Fibroblast of the conjunctiva (primary cell): ENCODE data around the gene SYF2.
"Not testable (repeated sequence)": the region's sequence is repeated elsewhere in the genome, so short reads cannot be mapped to it uniquely, and the experiment has no call there.

ENCODE experiments used
- DNase-seq: peaks from one replicate; pipeline ENCODE4 v3.0.0-alpha.2; 2010; ENCODE audit warnings: low read depth

Gene SYF2

GRCh38 chr1:25246600-25247023 is 14.3 kb upstream of the SYF2 start:
- DNase-seq = no peak

GRCh38 chr1:25245809-25246599 is 13.7 kb upstream of the SYF2 start:
- no peak for DNase-seq

GRCh38 chr1:25245393-25245792 is 13.1 kb upstream of the SYF2 start:
- no peak for DNase-seq

- no peak for DNase-seq
Measured at GRCh38 chr1:25243907-25244306, 11.6 kb upstream of the SYF2 start.

GRCh38 chr1:25239681-25240541 is 7.6 kb upstream of the SYF2 start:
- peak; percentile 79 for DNase-seq

GRCh38 chr1:25238046-25238445 is 5.7 kb upstream of the SYF2 start:
- DNase-seq = no peak

GRCh38 chr1:25236261-25236660 is 4.0 kb upstream of the SYF2 start:
- not testable (repeated sequence) for DNase-seq

- not testable (repeated sequence) for DNase-seq
Measured at GRCh38 chr1:25235411-25235810, 3.1 kb upstream of the SYF2 start.

- DNase-seq = peak; percentile 87
Measured at GRCh38 chr1:25232866-25233784, 823 bp upstream of the SYF2 start.

- DNase-seq = no peak
Measured at GRCh38 chr1:25223471-25223870, 8.8 kb downstream of the SYF2 start.

- no peak for DNase-seq
Measured at GRCh38 chr1:25222606-25223005, 9.7 kb downstream of the SYF2 start.

GRCh38 chr1:25220666-25221065 is 11.6 kb downstream of the SYF2 start:
- DNase-seq = no peak

GRCh38 chr1:25219661-25220251 is 12.5 kb downstream of the SYF2 start:
- no peak for DNase-seq

- DNase-seq = no peak
Measured at GRCh38 chr1:25217598-25218232, 14.6 kb downstream of the SYF2 start.

- no peak for DNase-seq
Measured at GRCh38 chr1:25217015-25217414, 15.3 kb downstream of the SYF2 start.

- DNase-seq = no peak
Measured at GRCh38 chr1:25216123-25216522, 16.2 kb downstream of the SYF2 start.

- no peak for DNase-seq
Measured at GRCh38 chr1:25212725-25213124, 19.6 kb downstream of the SYF2 start.

- DNase-seq = no peak
Measured at GRCh38 chr1:25210728-25211127, 21.6 kb downstream of the SYF2 start.

- no peak for DNase-seq
Measured at GRCh38 chr1:25209516-25209915, 22.8 kb downstream of the SYF2 start.

- no peak for DNase-seq
Measured at GRCh38 chr1:25208561-25209222, 23.6 kb downstream of the SYF2 start.

GRCh38 chr1:25208092-25208491 is 24.2 kb downstream of the SYF2 start:
- DNase-seq = no peak
